ENCODE data around the gene PRKAR1B.

Gene PRKAR1B

DNA sequence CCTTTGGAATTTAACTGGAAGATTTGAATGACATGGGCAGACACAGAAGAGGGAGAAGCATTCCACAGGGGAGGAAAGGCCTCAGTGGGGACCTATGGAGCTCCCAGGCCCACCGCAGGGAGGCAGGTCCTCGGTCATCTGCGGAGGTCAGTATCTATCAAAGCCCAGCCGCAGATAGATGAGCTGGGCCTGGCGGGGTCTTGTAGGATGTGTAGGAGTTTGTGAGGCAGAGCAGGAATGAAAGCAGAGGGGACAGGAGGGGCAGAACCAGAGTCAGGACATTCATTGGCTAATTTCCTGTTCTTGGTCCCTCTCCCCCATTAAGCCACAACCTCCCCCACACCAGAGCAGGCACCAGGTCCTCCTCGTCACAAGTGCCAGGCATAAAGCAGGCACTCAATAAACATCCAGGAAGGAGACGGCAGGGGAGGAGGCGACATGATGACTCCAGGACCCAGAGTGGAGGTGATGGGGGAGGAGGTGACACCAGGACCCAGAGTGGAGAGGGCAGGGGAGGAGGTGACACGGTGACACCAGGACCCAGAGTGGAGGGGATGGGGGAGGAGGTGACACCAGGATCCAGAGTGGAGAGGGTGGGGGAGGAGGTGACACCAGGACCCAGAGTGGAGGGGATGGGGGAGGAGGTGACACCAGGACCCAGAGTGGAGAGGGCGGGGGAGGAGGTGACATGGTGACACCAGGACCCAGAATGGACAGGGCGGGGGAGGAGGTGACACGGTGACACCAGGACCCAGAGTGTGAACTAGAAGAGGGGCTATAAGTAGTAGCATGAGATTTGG is 123.7 kb downstream of the PRKAR1B start:
- TF ChIP-seq CTCF (conservative IDR thresholded peaks at IDR 0.05) = no peak
- no peak overlapping the region for H3K27ac ChIP-seq

- no peak overlapping the region for H3K27ac ChIP-seq
- TF ChIP-seq CTCF (conservative IDR thresholded peaks at IDR 0.05) = no peak
Measured at GRCh38 chr7:602341-603141, 124.5 kb downstream of the PRKAR1B start.

DNA sequence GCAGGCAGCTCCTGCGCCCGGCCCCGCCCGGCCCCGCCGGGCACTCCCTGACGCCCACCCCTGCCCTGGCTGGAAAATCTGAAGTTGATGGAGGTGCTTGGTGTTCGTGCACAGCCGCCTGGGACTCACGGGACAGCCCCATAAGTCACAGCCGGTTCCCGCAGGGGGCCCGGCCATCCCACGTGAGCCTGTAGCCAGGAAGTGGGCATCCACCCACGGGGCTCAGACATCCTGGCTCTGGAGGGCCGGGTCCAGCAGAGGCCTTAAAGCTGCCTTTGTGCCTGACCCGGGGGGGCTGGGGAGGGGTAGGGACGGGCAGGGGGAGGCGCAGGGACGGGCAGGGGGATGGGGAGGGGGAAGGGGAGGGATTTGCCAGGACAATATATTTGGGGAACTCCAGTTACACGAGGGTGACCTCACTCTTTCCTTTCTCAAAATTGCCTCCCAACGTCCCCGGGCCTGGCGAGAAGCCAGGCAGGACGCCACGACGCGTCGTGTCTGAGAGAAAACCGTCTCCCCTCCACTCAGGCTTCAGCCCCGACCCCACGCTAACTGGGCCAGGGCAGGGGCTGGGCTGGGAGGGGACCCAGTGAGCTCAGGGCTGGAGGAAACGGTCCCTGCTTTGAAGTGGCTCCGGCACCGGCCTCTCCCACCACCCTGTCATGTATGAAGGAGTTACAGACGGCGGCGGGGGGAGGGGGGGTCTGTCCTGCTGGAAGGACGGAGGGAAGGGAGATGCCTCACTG is 125.3 kb downstream of the PRKAR1B start:
- no peak for TF ChIP-seq CTCF (conservative IDR thresholded peaks at IDR 0.05)
- H3K27ac ChIP-seq = no peak overlapping the region

- no peak for TF ChIP-seq CTCF (conservative IDR thresholded peaks at IDR 0.05)
Measured at GRCh38 chr7:601036-601594, 126.0 kb downstream of the PRKAR1B start.

DNA sequence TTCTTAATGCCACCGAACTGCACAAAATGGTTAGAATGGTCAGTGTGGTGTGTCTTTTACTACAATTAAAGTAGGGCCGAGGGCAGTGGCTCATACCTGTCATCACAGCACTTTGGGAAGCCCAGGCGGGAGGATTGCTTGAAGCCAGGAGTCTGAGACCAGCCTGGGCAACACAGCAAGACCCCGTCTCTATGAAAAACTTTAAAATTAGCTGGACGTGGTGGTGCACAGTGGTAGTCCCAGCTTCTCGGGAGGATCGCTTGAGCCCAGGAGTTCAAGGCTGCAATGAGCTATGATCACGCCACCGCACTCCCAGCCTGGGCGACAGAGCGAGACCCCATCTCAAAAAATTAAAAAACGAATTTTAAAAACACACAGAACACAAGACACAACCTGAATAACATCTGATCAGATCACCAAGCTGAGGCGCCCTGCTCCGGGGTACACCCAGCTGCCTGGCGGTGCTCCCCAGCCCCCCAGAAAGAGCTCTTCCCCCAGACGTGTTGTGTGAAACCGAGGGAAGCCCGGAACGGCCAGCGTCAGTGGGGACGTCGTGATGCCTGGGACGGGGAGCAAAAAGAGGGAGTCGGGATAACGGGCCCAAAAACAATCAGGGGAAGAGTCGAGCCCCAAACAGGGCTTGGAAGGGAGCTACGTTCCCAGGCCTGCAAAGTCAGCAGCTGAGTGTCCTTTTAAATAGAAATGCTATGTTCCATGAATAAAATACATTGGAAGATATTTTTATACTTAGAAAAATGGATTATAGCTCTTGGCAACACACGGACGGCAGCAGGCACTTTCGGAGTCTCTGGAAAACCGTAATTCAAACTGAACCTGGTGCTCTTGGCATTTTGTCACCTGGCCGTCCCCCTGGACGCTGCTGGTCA is 126.7 kb downstream of the PRKAR1B start:
- no peak overlapping the region for H3K27ac ChIP-seq
- TF ChIP-seq CTCF (conservative IDR thresholded peaks at IDR 0.05) = no peak

More at GRCh38 chr7:601036-601594, 126.0 kb downstream of the PRKAR1B start:
- no peak overlapping the region for H3K27ac ChIP-seq

- H3K27ac ChIP-seq = no peak overlapping the region
- TF ChIP-seq CTCF (conservative IDR thresholded peaks at IDR 0.05) = no peak
Measured at GRCh38 chr7:598899-599298, 128.2 kb downstream of the PRKAR1B start.
